ENCODE data around the gene CDC42BPB.

CDC42BPB gene

DNA sequence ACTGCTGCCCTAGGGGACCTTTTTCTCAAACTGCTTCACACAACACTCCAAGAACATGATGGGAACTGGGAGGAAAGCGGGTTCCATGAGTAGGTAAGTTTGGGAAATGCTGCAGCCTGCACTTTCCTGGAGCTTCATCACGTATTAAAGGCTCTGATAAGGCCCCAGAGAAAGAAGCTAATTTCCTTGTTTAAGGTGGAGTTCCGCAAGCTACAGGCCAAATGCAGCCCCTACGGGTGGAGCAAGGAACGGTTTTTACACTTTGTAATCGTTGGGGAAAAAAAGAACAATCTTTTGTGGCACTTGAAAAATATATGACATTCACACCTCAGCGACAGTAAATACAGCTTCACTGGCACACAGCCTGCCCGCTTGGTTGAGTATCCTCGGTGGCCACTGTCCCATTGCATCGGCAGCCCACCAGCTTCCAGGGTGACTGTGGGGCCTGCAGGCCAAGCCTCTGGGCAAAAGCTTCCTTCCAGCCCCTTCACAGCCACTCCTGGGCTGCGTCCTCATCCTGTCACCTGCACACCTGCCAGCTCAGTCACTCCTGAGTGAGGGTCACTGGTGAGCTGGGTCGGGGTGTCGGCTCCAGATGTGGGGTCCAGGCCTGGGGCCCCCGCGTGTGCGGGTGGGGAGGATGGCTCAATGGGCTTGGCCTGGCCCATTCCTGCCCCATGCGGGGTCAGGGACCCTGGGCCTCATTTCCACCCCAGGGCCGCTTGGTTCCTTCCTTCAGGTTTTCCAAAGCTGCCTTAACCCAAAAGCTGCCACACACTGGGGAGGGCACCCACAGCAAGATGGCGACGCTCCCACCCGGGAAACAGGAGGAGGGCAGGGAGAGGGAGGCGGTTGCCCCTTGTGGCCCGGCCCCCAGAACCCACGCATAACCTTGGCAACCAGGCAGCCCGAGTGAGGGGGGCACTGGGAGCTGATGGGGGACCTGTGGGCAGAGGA is 132.4 kb downstream of the CDC42BPB start:
- no peak for DNase-seq

DNA sequence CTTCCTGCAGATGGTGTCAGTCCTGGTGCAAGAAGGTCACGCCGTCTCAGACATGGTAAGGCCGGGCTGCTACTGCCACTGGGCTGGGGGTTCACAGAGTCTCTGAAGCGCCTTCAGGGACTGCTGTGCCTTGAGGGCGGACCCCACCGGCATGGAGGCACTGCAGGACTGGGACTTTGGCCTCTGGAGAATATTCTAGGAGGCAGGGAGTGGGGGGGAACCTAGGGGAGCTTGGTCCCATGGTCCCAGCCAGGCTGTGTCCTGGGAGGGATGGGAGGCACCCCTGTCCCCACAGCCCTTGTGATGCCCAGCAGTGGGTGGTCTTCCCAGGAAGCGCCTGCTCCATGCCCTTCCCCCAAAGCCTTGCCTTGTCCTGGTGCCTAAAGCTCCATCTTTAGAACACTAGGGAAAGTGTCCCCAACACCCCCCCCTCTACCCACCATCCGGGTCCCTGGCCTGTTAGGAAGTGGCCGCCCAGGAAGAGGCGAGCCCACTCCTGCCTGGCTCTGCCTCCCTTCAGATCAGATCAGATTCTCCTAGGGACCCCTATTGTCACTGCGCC is 133.3 kb downstream of the CDC42BPB start:
- no peak for DNase-seq

DNA sequence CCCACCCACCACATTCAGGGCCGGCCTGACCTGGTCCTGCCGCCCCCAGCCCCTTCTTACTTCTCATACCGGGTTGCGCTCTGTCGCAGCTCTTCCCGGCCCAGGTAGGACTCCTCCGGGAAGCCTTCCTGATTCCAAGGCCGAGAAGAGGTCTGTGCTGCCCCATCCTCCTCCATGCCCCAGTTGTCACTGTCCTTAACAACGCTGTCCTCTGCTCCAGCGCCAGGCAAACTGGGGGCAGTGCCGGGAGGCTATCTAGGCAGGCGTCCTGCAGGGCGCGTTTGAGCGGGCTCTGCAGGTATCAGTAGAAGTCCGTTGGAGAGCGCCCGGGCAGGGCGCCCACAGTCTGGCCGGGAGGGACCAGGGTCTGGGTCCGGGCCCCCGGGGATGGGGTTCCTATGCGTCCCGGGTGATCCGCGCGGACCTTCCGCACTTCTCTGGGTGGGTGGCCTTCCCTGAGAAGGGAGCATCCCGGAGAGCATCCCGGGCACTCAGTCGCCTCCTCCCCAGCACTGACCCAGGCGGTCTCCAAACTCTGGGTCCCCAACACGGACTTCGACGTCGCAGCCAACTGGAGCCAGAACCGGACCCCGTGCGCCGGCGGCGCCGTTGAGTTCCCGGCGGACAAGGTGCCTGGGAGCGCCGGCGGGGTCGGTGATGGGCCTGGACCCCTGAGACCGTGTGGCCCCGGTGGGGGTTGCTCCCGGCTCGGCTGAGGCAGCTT is 134.0 kb downstream of the CDC42BPB start:
- DNase-seq, result no peak

DNA sequence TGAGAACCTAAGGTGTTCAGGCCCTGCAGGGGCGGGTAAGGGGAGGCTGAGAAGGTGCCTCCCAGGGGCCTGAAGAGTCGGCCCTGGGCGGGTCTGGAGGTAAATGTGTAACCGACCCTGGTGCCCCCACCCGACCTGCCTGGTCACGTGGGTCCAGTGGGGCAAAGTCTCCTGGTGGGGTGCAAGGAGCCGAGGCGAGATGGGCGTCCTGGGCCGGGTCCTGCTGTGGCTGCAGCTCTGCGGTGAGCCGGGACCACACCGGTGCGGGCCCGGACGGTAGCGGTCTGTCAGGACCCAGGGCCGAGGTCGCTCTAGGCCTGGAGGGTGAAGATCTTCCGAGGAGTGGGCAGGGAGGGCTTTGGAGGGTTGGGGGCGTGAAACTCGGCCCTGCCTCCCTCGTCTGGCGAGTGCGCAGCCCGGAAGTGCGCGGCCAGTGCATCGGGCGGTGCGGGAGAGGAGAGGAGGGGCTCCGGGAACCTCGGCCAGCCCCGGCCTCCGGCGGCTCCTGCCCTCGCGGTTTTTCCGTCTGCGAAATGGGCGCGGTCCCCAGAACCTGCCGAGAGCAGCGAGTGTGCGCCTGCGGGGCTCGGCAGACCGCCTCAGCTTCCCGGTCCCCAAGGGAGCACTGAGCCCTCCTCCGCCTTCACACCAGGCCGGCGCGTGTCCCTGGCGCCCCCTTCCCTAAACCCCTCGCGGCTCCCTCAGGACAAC is 134.7 kb downstream of the CDC42BPB start, which contains the start of gene AMN:
Gene AMN (plus strand): TSS at position 174 of the 711 bp plus-strand sequence. CDS start 26 bp downstream, at position 200.
- no peak for DNase-seq

DNA sequence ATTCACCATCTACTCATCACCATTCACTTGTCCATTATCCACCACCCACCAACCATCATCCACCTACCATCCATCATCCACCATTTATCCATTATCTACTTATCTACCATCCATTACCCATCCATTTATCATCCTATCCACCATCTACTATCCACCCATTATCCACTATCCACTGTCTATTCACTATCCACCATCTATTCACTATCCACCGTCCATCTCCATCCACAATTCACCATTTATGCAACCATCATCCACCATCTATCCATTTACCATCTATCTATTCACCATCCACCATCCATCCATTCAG is 136.4 kb downstream of the CDC42BPB start:
- no peak for DNase-seq

DNA sequence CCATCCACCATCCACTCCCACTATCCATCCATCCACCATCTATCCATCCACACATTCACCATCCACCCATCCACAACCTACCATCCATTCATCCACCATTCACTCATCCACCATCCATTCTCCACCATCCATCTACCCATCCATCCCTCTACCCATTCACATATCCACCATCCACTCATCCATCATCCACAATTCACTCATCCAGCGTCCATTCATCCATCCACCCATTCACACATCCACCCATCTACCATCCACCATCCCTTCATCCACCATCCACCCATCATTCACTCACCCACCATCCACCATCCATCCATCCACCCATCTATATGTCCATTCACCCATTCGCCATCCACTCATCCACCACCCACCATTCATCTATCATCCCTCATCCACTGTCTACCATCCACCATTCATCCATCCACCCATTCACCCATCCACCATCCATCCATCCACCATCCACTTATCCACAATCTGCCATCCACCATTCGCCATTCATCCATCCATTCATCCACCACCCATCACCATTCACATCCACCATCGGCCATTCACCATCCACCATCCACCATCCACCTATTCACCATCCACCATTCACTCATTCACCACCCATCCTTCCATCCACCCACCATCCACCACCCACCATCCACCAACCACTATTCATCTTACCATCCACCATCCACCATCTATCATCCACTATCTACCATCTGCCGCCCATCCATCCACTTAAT is 136.9 kb downstream of the CDC42BPB start:
- no peak for DNase-seq

DNA sequence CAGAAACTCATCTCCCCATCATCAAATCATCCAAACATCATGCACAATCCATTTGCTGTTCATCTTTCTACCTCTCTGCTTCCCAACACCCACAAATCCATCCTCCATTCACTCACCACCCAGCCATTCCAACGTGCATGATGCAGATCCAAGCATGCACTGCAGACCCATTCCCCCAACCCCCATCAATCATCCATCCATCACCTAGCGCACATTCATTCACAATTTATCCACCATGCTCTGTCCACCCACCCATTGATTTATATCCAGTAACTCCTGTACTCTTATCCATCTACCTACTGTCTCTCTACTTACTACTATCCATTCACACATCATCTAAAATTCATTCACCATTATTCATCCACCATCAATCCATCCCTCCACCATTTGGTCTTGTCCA is 138.9 kb downstream of the CDC42BPB start:
- no peak for DNase-seq

DNA sequence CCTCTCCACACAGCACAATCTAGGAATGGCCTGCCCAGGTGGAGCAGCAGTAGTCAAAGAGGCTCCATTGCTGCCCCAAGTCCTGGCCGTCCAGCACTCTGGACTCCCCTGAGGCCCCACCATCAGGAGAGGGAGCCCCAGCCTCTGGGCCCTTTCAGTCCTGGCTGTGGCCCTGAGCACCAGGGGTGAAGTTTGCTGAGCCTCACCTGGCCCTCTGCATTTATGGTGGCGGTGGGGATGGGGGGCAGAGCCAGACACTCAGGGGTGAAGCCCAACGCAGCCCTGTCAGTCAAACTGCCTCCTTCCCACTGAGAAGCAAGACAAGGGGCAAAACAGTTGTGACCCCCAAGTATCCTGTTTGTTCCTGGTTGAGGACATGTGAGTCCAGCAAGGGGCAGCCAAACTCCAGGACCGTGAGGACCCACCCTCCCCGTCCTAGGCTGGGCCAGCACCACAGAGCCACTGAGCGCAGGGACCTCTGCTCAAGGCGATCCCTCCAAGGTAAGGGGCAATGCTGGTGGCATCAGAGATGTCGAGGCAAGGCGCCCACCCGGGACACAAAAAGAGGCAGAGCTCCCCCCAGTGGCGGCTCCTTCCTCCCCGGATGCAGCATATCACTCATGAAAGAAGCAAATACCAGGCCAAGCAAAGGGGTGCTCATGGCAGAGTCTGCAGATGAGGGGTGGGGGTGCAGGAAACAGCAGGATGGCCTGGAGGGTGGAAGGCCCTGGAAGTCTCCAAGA is 139.7 kb downstream of the CDC42BPB start:
- peak; percentile 59 for DNase-seq

DNA sequence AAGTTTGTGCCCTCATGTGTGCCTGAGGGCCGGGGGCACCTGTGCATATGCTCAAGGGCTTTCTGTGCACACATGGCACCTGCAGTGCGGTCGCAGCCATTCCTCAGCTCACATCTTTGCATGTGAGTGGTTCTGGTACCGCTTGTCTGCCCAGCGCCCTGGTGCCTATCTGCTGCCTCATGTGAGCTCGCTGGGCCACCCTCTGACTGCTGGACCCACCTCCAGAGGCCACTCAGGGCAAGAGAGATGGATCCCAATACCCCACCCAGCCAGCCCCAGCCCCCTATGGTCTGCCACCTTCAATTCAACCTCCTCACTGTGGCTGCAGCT is 140.3 kb downstream of the CDC42BPB start:
- DNase-seq, result no peak

DNA sequence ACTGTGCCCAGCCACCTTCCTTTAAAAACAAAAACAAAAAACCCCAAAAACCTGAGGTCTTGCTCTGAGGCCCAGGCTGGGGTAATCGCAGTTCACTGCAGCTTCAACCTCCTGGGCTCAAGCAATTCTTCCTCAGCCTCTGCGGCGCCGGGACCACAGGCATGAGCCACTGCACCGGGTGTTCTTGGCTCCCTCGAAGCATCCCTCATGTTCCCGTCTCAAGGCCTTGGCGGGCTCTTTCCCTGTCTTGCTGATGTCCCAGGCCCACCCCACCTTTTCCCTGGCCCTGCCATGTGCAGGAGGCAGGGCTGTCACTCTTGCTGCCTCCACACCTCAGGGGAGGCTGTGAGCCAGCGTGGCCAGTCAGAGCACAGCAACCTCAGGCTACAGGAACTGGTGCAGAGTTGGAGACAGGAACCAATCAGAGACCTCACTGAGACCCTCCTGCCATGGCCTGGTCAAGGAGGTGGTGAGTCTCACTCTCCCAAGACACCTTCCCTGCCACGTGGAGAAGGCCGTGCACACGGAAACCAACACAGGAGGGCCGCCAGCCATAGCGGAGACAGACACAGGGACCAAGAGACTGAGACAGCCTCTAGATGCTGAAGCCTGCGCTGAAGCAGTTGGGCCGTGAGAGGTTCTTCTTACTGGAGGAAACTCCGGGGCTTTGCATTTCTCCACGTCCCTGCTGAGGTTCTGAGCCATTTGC is 140.8 kb downstream of the CDC42BPB start:
- no peak for DNase-seq

DNA sequence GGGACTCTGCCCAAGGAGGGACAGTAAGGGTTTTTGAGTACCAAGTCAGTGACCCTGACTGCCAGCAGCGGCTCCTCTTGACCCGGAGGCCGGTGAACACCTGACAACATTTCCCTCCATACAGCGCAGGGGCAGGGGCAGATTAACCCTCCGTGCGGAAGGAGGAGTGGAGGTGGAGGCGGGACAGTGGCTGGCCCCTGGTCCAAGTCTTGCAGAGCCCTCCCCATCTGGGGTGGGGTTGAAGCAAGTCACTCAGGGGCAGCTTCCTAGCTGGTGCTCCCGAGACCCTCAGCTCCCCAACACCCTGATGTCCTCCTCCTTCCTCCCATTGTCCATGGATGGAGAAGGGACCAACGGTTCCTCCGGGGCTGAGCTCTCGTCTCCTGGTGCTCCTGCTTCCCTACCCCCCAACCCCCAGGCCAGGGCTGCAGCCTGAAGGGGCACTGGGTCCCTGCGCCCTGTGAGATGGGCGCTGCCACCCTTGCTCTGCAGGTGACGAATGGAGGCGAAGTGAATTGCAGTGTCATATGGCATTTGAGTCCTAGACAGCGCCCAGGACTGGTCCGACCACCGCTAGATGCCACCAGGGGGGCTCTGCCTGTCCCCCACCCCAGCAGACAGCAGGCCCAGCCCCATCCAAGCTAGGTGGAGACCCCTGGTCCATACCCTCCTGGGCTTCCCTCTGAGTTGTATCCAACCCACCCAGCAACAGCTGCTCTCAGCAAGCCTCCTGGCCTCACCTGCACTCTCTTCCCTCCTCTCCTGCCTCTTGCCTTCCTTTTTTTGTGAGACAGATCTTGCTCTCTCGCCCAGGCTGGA is 141.8 kb downstream of the CDC42BPB start:
- DNase-seq, result no peak

DNA sequence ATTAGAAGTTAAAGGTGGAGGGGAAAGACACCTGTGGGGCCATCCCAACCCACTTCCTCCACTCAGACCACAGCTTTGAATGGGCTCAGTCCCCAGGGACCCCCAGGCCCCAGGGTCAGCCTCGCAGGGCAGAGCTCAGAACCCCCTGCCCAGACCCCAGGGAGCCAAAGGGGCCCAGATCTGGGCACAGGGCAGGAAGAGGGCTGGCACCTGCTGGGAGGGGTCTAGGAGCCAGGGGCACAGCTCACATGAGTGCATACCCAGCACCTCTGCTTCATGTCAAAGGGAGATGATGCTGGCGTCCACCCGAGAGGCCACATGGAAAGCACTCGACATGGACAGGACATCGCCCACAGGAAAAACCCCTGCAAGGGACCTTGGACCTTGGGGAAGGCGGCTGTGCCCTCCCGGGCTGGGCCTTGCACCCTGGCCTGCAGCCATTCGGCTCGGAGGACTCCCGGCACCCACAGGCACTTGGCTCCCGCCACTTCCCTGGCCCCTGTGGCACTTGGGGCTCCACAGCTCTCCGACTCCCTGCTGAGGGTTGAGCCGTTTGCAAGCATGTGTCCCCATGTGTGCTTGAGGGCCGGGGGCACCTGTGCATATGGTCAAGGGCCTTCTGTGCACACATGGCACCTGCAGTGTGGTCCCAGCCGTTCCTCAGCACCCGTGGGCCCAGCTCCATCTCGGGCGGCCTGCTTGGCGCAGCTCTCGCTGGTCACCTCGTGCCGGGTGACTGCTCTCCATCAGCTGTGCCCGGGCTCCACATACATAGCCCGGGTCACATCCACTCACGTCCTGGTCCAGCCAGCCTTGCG is 142.7 kb downstream of the CDC42BPB start:
- no peak for DNase-seq

DNA sequence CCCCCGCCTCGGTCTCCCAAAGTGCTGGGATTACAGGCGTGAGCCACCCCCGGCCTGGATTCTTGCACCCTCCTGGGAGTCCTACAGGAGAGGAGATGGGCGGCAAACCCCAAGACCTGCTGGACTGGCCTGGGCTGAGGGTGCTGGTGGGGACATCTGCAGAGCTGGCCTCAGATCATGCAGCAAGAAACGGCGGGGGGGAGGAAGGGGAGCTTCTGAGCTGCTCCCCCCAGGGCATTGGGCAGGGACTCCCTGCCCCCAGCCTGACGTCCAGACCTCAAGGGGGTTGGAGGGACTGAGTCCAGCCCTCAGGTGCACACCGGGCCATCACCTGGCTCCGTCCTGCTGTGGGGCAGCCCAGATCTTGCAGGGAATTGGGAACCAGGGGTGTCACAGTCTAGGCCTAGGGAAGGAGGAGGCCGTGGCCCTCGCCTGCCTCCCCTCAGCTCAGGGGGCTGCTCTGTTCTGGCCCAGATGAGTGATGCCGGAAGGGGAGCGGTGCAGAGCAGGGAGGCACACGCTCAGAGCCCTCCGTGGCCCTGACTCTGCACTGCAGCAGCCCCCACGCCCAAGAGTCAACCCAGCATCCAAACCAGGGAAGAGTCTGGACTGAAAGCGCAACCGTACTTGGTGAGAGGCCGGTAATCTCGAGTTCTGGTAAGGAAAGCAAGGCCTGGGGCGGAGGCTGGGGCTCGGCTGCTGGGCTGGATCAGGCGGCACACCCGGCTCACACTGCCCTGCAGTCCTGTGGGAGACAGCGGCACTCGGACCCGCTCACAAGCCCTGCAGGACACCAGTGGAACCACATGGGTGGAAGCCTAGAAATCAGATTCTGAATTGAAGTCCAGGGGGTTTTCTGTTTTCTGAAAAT is 143.8 kb downstream of the CDC42BPB start:
- no peak for DNase-seq

DNA sequence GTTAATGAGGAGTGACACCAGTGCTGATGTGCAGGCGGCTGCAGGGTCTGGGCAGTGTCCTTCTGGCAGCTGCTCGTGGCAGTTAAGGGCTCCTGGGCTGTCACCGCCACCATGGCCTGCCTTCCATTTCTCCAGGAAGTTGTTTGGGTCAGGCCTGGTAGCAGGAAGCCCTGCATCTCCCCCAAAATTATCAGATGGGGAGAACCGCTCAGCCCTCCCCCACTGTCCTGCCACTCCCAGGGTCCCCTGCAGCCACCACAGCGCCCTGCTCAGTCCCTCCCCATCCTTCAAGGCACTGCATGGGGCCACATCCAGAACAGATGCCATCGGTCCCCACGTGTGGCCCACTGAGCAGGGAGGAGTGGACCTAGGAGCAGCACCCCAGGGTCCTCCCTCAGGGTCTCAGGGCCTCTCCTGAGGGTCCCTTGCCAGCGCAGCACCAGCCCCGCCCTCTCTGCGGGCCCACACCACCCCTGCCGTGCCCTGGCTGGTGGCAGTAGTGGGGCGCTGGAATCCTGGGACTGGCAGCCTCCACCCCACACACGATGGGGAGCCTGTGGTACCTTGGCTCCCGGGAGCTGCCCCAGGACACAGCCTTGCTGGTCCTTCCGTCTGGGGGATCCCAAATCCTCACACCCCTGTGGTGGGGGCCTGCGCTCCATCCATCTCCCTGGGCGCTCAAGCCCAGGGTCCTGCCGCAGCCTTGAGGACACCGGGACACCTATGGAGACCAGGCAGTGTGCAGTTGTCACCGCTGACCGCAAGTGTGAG is 145.2 kb downstream of the CDC42BPB start:
- DNase-seq, result no peak

DNA sequence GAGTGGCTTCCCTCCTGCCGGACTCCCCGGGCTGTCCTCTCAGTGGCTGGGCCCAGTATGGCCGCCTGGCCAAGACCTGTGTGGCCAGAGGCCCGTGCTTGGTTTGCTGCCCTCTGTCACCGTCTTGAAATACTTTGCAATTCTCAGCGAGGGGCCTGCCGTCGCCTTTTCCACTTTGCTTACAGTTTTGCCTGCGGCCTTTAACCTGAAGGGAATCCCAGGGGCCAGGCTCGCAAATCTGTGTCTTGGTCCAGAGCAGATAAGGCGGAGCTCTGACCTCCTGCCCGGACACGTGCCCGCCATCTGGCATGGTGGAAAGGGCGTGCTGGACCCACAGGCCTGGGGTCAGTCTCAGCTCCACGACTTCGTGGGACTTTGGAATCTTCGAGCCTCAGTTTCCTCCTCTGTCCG is 145.8 kb downstream of the CDC42BPB start:
- no peak for DNase-seq

DNA sequence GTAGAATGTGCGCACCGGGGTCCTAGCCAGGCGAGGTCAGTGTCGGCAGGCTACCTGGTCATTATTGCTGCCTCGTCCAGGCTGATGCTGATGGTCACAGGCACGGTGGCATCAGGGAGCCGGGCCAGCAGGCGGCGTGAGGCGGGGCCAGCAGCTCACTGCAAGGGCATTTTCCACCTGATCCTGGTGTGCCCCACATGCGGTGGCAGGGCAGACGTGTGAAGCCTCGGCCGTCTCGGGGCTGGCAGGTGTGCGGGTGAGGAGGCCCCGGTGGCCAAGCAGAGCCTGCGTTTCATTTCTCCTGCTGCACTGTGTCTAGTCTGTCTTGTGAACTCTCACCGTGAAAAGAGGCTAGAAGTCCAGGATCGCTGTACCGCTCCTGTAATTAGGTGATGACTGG is 146.9 kb downstream of the CDC42BPB start:
- DNase-seq, result no peak

DNA sequence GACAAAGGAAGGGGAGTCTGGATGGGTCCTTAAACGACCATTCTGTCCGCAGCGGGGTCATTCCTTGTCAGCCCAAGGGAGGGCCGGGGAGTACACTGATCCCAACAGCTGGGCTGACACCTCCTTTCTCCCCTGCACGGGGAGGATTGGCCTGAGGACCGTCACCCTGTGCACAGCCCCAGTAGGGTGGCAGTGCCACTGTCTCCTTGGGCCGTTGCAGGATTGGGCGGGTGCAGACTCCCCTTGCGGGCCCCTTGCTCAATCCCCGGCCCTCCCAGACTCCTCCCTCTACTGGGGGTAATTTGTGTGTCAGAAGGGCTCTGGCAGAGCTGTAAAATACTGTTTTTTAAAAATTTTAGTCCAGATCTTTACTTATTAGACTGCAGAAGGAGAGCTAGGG is 147.4 kb downstream of the CDC42BPB start:
- DNase-seq, result no peak

DNA sequence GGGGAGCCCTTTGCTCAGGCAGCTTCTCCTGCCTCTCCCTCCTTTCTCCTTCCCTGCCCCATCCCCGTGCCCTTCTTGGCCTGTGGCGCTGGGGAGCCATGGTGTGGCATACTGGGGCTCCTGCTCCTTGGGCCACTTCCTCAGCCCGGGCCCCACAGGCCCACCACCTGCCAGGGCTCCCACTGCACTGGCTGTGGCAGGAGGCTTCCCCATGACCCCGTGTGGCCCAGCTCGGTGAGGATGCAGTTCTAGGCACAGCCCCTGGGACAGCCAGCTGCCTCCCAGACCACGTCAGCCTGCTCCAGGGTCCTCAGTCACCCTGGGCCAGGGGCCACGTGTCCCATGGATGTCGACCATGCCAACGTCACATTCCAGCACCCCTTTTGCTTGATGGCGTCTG is 147.9 kb downstream of the CDC42BPB start:
- no peak for DNase-seq

Measured in stimulated activated CD4-positive, alpha-beta T cell treated with anti-CD3 and anti-CD28 coated beads, Interleukin-4, amount 100 ng/mL, for 24 hours (primary cell).